ENCODE results near the gene CACNA1I. TPM values are rescaled to one million over a fixed set of nuclear protein-coding genes. Genes with fewer than 3 reads are reported as not detected.

CACNA1I gene
- total and polyA plus RNA-seq, 2 of the 8 experiments (the other 6 are each of a cell fraction or from before 2014, with no cell fraction given): 0.77 to 1.2 TPM

GRCh38 chr22:39686178-39686620, 115.6 kb downstream of the CACNA1I start:
- Histone ChIP-seq H3K9ac (replicated peaks in 1 of 4; ENCODE audit: extremely low read depth in 1 of 4, low read depth in 3 of 4, low read length in 3 of 4) (no peak overlapping the region), H3K14ac (ENCODE audit: insufficient read length) (no peak overlapping the region), H4K5ac (ENCODE audit: insufficient read length, low read depth, low read length) (no peak overlapping the region), H4K8ac (ENCODE audit: extremely low read depth, insufficient read depth, low read length) (no peak overlapping the region), H2BK120ac (replicated peaks; ENCODE audit: low read depth, low read length) (no peak overlapping the region), H3K9me3 (ENCODE audit: insufficient read depth in 2 of 2, low read depth in 1 of 2, low read length in 1 of 2) (no peaks in the 10 kb centered on the region), H3K27me3 (replicated peaks in 1 of 4; ENCODE audit: control insufficient read depth in 3 of 4, extremely low read depth in 1 of 4, insufficient read depth in 3 of 4, low read length in 3 of 4) (no peaks in the 10 kb centered on the region), H4K91ac (replicated peaks; ENCODE audit: insufficient read length, low read length) (no peak overlapping the region), H4K20me1 (replicated peaks in 1 of 2; ENCODE audit: control insufficient read depth in 1 of 2, insufficient read depth in 2 of 2, low read length in 2 of 2) (peaks cover 0 to 2% of the 10 kb centered on the region in 2 experiments), H3K4me3 (ENCODE audit: extremely low read depth in 1 of 4, insufficient read depth in 2 of 4, low read depth in 3 of 4, low read length in 4 of 4) (peak overlapping the region in 1 of 4 experiments; percentile 45; a peak in 1 of 8 replicates), H2BK12ac (ENCODE audit: low read depth, low read length) (no peak overlapping the region), H3K23ac (ENCODE audit: insufficient read length) (no peak overlapping the region), H2AK5ac (ENCODE audit: low read depth, low read length) (no peak overlapping the region), H3K4ac (replicated peaks; ENCODE audit: insufficient read length, low read depth, low read length) (no peak overlapping the region), H3K36me3 (ENCODE audit: control insufficient read depth in 2 of 4, insufficient read depth in 4 of 4, low read length in 3 of 4) (no peaks in the 10 kb centered on the region), H3K4me2 (ENCODE audit: insufficient read depth in 1 of 2, low read depth in 2 of 2, low read length in 2 of 2) (no peak overlapping the region), H2BK5ac (ENCODE audit: low read depth, low read length) (no peak overlapping the region), H2BK20ac (ENCODE audit: low read length) (no peak overlapping the region), H3K4me1 (replicated peaks in 1 of 4; ENCODE audit: control insufficient read depth in 3 of 4, insufficient read depth in 4 of 4, low read length in 3 of 4) (peaks cover 0 to 15% (median 5%) of the 10 kb centered on the region in 4 experiments; a peak in 5 of 7 replicates), H2BK15ac (ENCODE audit: low read length) (no peak overlapping the region), H3K56ac (replicated peaks; ENCODE audit: insufficient read length, low read depth, low read length) (no peak overlapping the region), H3K79me2 (ENCODE audit: control insufficient read depth in 1 of 2, insufficient read depth in 2 of 2, low read length in 2 of 2) (no peaks in the 10 kb centered on the region), H3K79me1 (ENCODE audit: low read depth, low read length) (no peaks in the 10 kb centered on the region), H3K18ac (ENCODE audit: extremely low read depth, low read length) (no peak overlapping the region), H3K27ac (ENCODE audit: low read depth, low read length) (no peak overlapping the region), H3K23me2 (ENCODE audit: low read depth, low read length) (no peaks in the 10 kb centered on the region), H2AFZ (ENCODE audit: low read length) (no peak overlapping the region)
- FAIRE-seq: no peak
- ChIA-PET CTCF (ENCODE audit: partially characterized antibody) (interaction anchor here (1.0 to 1.3 kb wide), 2 partner anchors 14 to 46 kb away, joined by 3 to 4 read pairs; no protein-coding TSS in a partner anchor), POLR2A (ENCODE audit: partially characterized antibody) (interaction anchor here (1.3 to 2.4 kb wide), 2 partner anchors 21 to 164 kb away, joined by 3 to 5 read pairs; no protein-coding TSS in a partner anchor)
- no peak for DNase-seq (ENCODE audit: low read depth in 1 of 2, low spot score in 2 of 2)
- WGBS, 2 experiments (ENCODE audit: extremely low coverage in 1 of 2, insufficient coverage in 1 of 2, insufficient read length in 1 of 2, insufficient replicate concordance in 2 of 2, low coverage in 1 of 2, low lambda C conversion rate in 2 of 2, missing lambda C conversion rate in 1 of 2): 89% methylated on average over 15 of the region's 39 CpGs; no CpG with 5 or more reads in 1 of the 2 experiments
- TF ChIP-seq SP2 (IDR thresholded peaks at IDR 0.05; ENCODE audit: low read length): no peak
- TF ChIP-seq USF2 (IDR thresholded peaks at IDR 0.05; ENCODE audit: low read length): no peak
